Motor neuron (in vitro differentiated cells): ENCODE data around the gene LRRC37A3. TPM values are rescaled to one million over a fixed set of nuclear protein-coding genes. Genes with fewer than 3 reads are reported as not detected.
"Not testable (repeated sequence)": the region's sequence is repeated elsewhere in the genome, so short reads cannot be mapped to it uniquely, and the experiment has no call there.

Source experiments
- ATAC-seq, 8 experiments: fragments of 200-7000 bp; cut with Tn5 transposase; replicated peaks in 6 of 8; 2 replicates each; pipeline ENCODE4 v1.8.0; 2021; ENCODE audit warnings: mild to moderate bottlenecking in 8 of 8, moderate library complexity in 8 of 8
- H3K27ac ChIP-seq, 2 donors: fragments of 250-450 bp; sonication (Bioruptor Pico); 2 replicates each; pipeline ENCODE4 v1.9.0; 2021; ENCODE audit warnings: antibody characterized with exemption in 2 of 2, mild to moderate bottlenecking in 2 of 2, moderate library complexity in 1 of 2
- H3K4me1 ChIP-seq, 2 donors: fragments of 250-450 bp; sonication (Bioruptor Pico); replicated peaks in 1 of 2; 2 replicates each; pipeline ENCODE4 v1.6.1; 2021; ENCODE audit warnings: antibody characterized with exemption in 2 of 2, mild to moderate bottlenecking in 2 of 2, moderate library complexity in 1 of 2
- H3K4me3 ChIP-seq, 5 donors: fragments of 250-450 bp; sonication (Bioruptor Pico); 2 replicates each; pipeline ENCODE4 v1.9.0; 2021; ENCODE audit warnings: antibody characterized with exemption in 5 of 5, mild to moderate bottlenecking in 5 of 5, moderate library complexity in 4 of 5
- WGBS, 10 experiments: fragments of 450-650 bp; shearing (Covaris generic); methylation state at CpG; one replicate each; pipeline ENCODE4 v1.0.0; 2022; 5-methylcytosine and 5-hydroxymethylcytosine counted together
- in situ Hi-C, 9 experiments: fragments of 400-800 bp; cut with MboI; loops; one replicate each; pipeline ENCODE4 v1.15.0; 2021; ENCODE audit warnings: low sequenced_read_pairs in 9 of 9, low pct_unique_long_range_greater_than_20kb in 2 of 9; ENCODE audit not compliant: unreplicated experiment in 9 of 9
- total RNA-seq, 8 experiments: library from RNA; unstranded; fragments of 300-600 nt; gene quantifications; 2 replicates each; pipeline versions ENCODE4 v1.2.3 to v1.2.4, GENCODE V29; 2022

Gene LRRC37A3
- total RNA-seq, 8 experiments from 2014 or later: 5.7 to 21.4 (median 8.7) TPM

GRCh38 chr17:64842900-64843299, 76.4 kb downstream of the LRRC37A3 start:
- WGBS, 10 experiments: no CpG with 5 or more reads among the region's 3 CpGs
- H3K4me1 ChIP-seq, H3K4me3 ChIP-seq, in situ Hi-C loops, H3K27ac ChIP-seq, ATAC-seq: not testable (repeated sequence)

- 20 to 100% (median 60%) methylated on average over 1 of the region's 2 CpGs; no CpG with 5 or more reads in 7 of the 10 experiments for WGBS, 10 experiments
- ATAC-seq, H3K4me1 ChIP-seq, H3K4me3 ChIP-seq, H3K27ac ChIP-seq, in situ Hi-C loops: not testable (repeated sequence)
These were observed 78.3 kb downstream of the LRRC37A3 start for GRCh38 chr17:64840960-64841359.

DNA sequence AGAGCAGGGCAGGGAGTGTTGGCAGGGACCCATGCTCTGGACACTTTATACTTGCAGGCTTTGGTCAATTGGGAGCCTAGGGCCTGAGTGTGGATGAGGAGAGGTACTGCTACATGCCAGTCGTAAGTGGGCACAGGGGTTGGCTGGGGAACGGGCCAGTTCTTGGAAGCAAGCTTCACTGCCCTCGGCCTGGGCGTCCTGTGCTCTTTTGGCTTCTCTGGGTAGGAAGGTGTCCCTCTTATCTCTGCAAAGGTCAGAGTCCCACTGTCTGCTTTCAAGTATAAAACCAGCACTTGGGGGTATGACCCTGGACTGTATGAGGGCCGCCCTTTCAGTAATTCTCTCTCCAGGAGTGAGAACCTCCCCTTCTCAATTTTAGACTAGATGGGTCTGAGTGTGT, 80.8 kb downstream of the LRRC37A3 start:
- in situ Hi-C loops, ATAC-seq, H3K27ac ChIP-seq, H3K4me1 ChIP-seq, H3K4me3 ChIP-seq: not testable (repeated sequence)
- no CpG with 5 or more reads among the region's 5 CpGs for WGBS, 10 experiments

DNA sequence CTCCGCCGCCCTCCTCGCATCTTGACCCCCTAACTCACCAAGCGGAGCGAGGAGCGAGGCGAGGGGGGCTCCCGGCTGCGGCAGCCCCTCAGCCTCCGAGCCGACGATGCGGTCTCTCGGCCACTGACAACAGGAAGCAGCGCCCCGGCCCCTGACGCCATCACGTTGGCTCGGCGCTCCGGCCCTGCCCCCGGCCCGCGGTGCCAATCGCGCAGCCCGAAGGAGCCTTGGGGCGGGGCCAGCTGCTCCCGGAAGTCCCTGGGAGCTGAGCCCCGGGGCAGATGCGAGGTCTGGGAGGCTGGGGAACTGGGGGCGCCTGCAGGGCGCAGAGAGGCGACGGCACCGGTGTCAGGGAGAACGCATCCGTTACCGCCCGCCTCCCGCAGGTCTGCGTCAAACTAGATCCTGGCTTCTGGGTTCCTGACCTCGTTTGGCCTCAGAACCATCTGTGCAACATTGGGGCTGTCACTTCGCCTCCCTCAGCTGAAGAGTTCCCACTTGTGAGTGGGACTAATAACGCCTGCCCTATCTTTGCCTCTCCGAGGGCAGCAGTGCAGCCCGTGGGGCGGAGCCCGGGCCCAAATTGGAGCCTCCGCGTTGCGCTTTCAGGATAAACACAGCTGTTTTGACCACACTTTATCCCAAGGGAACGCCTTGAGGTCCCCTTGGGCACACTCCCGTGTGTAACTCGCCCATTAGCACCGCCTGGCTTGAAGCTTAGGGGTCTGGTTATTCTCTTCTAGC, 82.1 kb downstream of the LRRC37A3 start:
- in situ Hi-C loops, H3K4me1 ChIP-seq: not testable (repeated sequence)
- ATAC-seq: peak; percentile 87 to 98 (median 98)
- H3K4me3 ChIP-seq: peak overlapping the region; percentile 55 to 96 (median 78)
- peak overlapping the region in 1 of 2 donors; percentile 77 for H3K27ac ChIP-seq
- 0 to 40% (median 8%) methylated on average over 1 to 3 of the region's 56 CpGs; no CpG with 5 or more reads in 6 of the 10 experiments for WGBS, 10 experiments

DNA sequence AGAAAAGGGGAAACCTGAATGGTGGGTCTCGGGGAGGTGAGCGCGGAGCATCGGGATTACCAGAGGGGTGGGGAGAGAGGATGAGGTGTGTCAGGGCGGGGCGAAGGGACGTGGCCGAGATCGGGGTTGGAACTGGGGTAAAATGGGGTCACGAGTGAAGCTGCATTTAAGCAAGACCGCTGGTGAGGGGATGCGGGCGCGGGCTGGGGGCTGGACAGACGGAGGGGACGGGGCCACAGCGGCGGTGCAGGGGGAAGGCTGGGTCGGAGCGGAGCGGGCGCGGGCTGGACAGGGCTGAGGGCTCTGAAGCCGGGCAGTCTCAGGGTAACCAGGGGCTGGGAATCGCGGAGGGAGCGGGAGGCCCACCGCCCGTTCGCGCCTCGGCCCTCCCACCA, 82.7 kb downstream of the LRRC37A3 start:
- ATAC-seq: peak; percentile 37 to 70 (median 66)
- H3K4me3 ChIP-seq: peak overlapping the region; percentile 55 to 96 (median 78)
- no CpG with 5 or more reads among the region's 32 CpGs for WGBS, 10 experiments
- H3K4me1 ChIP-seq, in situ Hi-C loops, H3K27ac ChIP-seq: not testable (repeated sequence)

DNA sequence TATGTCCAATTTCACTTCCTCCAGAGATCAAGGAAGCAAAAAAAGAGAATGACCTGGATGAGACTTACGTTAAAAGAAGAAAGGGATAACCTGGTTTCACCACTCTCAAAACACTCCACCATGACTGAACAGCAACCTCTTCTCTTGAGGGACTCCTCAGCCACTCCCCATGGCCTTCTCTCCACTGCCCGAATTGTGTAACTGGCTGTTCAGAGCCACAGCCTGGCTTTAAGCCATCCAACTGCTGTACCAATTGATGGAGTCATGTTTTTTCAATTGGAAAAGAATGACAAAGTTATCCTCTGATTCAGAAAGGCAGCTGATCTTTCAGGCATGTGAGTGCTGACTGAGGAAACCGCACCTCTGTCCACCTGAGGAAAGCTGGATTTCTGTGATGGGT, 85.2 kb downstream of the LRRC37A3 start:
- ATAC-seq, in situ Hi-C loops, H3K27ac ChIP-seq, H3K4me1 ChIP-seq, H3K4me3 ChIP-seq: not testable (repeated sequence)
- WGBS, 10 experiments: 60 to 93% methylated on average over 1 to 3 of the region's 3 CpGs; no CpG with 5 or more reads in 8 of the 10 experiments

- H3K4me1 ChIP-seq, H3K27ac ChIP-seq, H3K4me3 ChIP-seq, in situ Hi-C loops: not testable (repeated sequence)
- ATAC-seq: peak in 3 of 8 experiments; percentile 51 to 87 (median 81)
- 80% methylated on average over 1 of the region's 1 CpG; no CpG with 5 or more reads in 9 of the 10 experiments for WGBS, 10 experiments
These were observed 88.6 kb downstream of the LRRC37A3 start for GRCh38 chr17:64830631-64831040.

GRCh38 chr17:64829824-64830630, 89.3 kb downstream of the LRRC37A3 start:
- H3K4me3 ChIP-seq, H3K4me1 ChIP-seq, H3K27ac ChIP-seq, in situ Hi-C loops: not testable (repeated sequence)
- ATAC-seq: peak in 3 of 8 experiments; percentile 13 to 60 (median 45)
- WGBS, 10 experiments: no CpG with 5 or more reads among the region's 12 CpGs

DNA sequence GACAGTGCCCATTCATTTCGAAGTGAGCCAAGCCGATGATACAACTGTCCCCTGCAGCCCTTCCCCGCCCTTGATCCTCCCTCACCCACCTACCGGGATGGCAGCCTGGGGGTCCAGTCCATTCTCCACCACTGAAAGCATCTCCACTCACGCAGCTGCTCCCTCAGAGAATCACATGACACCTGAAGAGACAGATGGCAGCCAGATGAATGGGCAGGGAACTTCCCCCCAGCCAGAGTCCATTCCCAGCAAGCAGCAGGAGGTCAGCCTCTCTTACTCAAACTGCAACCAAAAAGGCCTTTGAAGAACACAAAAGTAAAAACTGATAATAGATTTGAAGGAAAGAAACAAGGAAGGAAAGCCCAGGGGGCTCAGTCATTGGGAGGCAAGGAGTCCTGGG, 90.2 kb downstream of the LRRC37A3 start:
- no CpG with 5 or more reads among the region's 5 CpGs for WGBS, 10 experiments
- peak; percentile 14 to 79 (median 56) for ATAC-seq
- in situ Hi-C loops, H3K4me1 ChIP-seq, H3K4me3 ChIP-seq: not testable (repeated sequence)
- H3K27ac ChIP-seq: peak overlapping the region in 1 of 2 donors; percentile 49

DNA sequence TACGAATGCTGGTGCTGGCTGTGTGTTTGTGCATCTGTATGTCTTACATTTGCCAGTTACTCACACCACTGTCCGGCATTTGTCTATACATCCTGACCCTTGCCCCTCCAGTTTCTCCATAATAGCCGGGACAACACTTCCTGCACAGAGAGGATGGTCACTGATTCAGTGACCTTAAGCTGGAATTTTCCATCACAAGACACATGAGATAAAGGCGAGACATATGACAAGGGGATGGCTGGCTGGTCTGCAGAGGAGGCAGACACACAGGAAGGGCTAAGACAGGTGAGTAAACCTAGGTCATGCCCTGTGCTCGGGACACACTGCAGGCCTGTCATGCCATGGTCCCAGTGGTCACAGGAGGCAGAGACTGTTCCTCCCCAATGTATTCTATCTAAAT, 100.4 kb downstream of the LRRC37A3 start:
- H3K27ac ChIP-seq, in situ Hi-C loops, ATAC-seq, H3K4me3 ChIP-seq, H3K4me1 ChIP-seq: not testable (repeated sequence)
- 60 to 100% (median 100%) methylated on average over 1 to 2 of the region's 5 CpGs; no CpG with 5 or more reads in 6 of the 10 experiments for WGBS, 10 experiments

GRCh38 chr17:64815833-64816198, 103.5 kb downstream of the LRRC37A3 start:
- in situ Hi-C loops, H3K4me3 ChIP-seq, H3K4me1 ChIP-seq, H3K27ac ChIP-seq: not testable (repeated sequence)
- ATAC-seq: peak in 3 of 8 experiments; percentile 67 to 93 (median 86)
- 40 to 90% methylated on average over 1 to 2 of the region's 5 CpGs; no CpG with 5 or more reads in 8 of the 10 experiments for WGBS, 10 experiments

DNA sequence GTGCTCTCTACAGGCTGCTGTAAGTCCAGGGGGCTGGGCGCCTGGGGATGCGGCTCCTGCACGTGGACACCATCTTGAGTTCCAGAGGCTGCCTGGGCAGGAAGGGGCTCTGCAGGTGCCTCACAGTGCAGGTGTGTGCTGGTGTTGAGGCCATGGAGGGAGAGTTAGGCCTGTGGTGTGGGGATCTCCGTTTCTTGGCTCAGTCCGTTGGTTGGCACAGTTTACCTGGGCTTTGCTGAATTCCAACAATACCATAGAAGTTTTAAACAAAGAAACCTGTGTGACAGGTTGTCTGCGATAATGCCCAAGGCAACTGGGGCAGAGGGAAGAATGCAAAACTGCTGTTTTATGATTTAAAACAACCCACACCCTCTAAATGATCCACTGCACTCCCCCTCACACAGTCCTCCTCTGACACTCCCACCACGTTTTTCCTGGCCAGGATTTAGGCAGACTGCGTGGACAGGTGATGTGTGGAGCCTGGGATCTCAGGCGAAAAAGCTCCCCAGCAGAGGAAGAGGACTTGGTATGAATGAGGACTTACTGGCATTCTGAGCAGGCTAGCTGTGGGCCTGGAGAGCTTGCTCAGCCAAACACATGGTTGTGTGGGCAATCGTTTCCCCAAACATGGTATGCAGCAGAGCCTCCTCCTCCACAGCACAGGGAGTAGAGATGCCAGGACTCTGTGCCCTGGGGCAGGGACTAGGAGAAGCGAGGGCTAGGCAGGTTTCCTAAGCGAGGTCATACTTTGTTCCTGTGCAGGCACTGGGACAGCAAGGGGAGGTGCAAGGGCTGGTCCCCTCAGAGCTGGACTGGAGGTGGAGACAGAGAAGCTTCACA, 104.1 kb downstream of the LRRC37A3 start:
- WGBS, 10 experiments: 85% methylated on average over 2 of the region's 12 CpGs; no CpG with 5 or more reads in 9 of the 10 experiments
- H3K4me3 ChIP-seq, in situ Hi-C loops, H3K4me1 ChIP-seq, H3K27ac ChIP-seq: not testable (repeated sequence)
- ATAC-seq: peak in 3 of 8 experiments; percentile 68 to 97 (median 84)
